ENCODE measurements around the gene CARD6.

DNA sequence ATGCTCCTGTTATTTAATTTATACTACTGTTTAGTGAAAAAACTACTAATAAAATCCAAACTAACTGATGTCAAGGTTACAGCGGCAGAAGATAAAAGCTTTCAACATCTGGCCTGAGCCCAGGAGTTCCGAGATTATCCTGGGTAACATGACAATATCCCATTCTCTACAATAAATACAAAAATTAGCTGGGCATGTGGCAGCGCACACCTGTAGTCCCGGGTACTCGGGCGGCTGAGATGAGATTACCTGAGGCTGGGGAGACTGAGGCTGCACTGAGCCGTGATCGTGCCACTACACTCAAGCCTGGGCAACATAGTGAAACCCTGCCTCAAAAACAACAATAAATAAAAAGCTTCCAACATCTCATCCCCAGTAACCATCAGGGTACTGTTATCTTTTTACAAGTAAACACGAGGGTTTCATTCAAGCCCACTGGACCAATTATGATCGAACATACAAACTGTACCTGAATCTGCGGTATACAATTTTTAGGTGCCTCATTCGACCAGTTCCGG is 7.4 kb upstream of the CARD6 start:
- TF ChIP-seq GABPA (IDR thresholded peaks at IDR 0.05 in 1 of 2, conservative IDR thresholded peaks at IDR 0.05 in 1 of 2) (no peak), RAD21 (IDR thresholded peaks at IDR 0.05) (no peak), HNF4G (IDR thresholded peaks at IDR 0.05) (no peak)
- TF ChIP-seq, protein P1, sequence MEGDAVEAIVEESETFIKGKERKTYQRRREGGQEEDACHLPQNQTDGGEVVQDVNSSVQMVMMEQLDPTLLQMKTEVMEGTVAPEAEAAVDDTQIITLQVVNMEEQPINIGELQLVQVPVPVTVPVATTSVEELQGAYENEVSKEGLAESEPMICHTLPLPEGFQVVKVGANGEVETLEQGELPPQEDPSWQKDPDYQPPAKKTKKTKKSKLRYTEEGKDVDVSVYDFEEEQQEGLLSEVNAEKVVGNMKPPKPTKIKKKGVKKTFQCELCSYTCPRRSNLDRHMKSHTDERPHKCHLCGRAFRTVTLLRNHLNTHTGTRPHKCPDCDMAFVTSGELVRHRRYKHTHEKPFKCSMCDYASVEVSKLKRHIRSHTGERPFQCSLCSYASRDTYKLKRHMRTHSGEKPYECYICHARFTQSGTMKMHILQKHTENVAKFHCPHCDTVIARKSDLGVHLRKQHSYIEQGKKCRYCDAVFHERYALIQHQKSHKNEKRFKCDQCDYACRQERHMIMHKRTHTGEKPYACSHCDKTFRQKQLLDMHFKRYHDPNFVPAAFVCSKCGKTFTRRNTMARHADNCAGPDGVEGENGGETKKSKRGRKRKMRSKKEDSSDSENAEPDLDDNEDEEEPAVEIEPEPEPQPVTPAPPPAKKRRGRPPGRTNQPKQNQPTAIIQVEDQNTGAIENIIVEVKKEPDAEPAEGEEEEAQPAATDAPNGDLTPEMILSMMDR (IDR thresholded peaks at IDR 0.05; ENCODE audit: low read depth, low read length, missing input control) = no peak
